HepG2 (cell line): ENCODE results near the gene CEP78. TPM values are rescaled to one million over a fixed set of nuclear protein-coding genes. Genes with fewer than 3 reads are reported as not detected.
A peak's percentile ranks its signal among the peaks of the same experiment; 100 is the strongest.

Source experiments
- CCDC6 ChIP-seq: sonication (generic); formaldehyde crosslinking; IDR thresholded peaks from 2 replicates; pipeline ENCODE4 v1.8.1; 2022; ENCODE audit warnings: mild to moderate bottlenecking, missing genetic modification reagents, moderate library complexity
- CEBPB ChIP-seq: IDR thresholded peaks from 2 replicates; pipeline ENCODE4 v1.6.1; 2011; ENCODE audit warnings: low read depth, low read length, improper control_type of control experiment, borderline replicate concordance
- KAT7 ChIP-seq: IDR thresholded peaks from 2 replicates; pipeline ENCODE4 v1.6.1; 2018; ENCODE audit warnings: borderline replicate concordance, missing compliant biosample characterization
- KLF16 ChIP-seq, 2 experiments: sonication (generic) in 1 of 2; formaldehyde crosslinking in 1 of 2; IDR thresholded peaks; 2 replicates each; pipeline versions ENCODE4 v1.6.1 to v1.8.0; 2016 to 2023; ENCODE audit warnings: missing genetic modification reagents in 2 of 2, missing compliant biosample characterization in 1 of 2
- KMT2B ChIP-seq: IDR thresholded peaks from 2 replicates; pipeline ENCODE4 v1.6.1; 2016; ENCODE audit warnings: missing genetic modification reagents, missing compliant biosample characterization
- LRRFIP1 ChIP-seq: sonication (generic); formaldehyde crosslinking; conservative IDR thresholded peaks from 2 replicates; pipeline ENCODE4 v1.4.0; 2020; ENCODE audit warnings: missing genetic modification reagents
- MATR3 ChIP-seq: sonication (generic); formaldehyde crosslinking; IDR thresholded peaks from 2 replicates; pipeline ENCODE4 v1.4.0; 2020; ENCODE audit warnings: missing genetic modification reagents
- MAX ChIP-seq: IDR thresholded peaks from 2 replicates; pipeline ENCODE4 v1.6.1; 2012; ENCODE audit warnings: inconsistent platforms
- NFE2L1 ChIP-seq: sonication (generic); formaldehyde crosslinking; IDR thresholded peaks from 2 replicates; pipeline ENCODE4 v1.4.0; 2020; ENCODE audit warnings: missing genetic modification reagents, mild to moderate bottlenecking, borderline replicate concordance
- TCF7 ChIP-seq: sonication (generic); IDR thresholded peaks from 2 replicates; pipeline ENCODE4 v1.6.1; 2016; ENCODE audit warnings: antibody characterized with exemption, low read depth
- XRCC5 ChIP-seq: fragments of 200-400 bp; formaldehyde crosslinking; optimal IDR thresholded peaks from 2 replicates; pipeline ENCODE3; 2017; ENCODE audit warnings: mild to moderate bottlenecking, low read length
- ZBTB42 ChIP-seq: sonication (generic); formaldehyde crosslinking; IDR thresholded peaks from 2 replicates; pipeline ENCODE4 v1.5.0; 2020; ENCODE audit warnings: mild to moderate bottlenecking, missing genetic modification reagents
- ZFP36 ChIP-seq: fragments of 150-350 bp; IDR thresholded peaks from 2 replicates; pipeline ENCODE4 v1.6.1; 2018; ENCODE audit warnings: borderline replicate concordance, low read length, low read depth; ENCODE audit not compliant: partially characterized antibody
- ZNF12 ChIP-seq: sonication (generic); formaldehyde crosslinking; IDR thresholded peaks from 2 replicates; pipeline ENCODE4 v1.5.0; 2020; ENCODE audit warnings: missing genetic modification reagents
- ZNF331 ChIP-seq: sonication (generic); formaldehyde crosslinking; IDR thresholded peaks from 2 replicates; pipeline ENCODE4 v1.4.0; 2020; ENCODE audit warnings: missing genetic modification reagents
- ZNF432 ChIP-seq: sonication (generic); formaldehyde crosslinking; IDR thresholded peaks from 2 replicates; pipeline ENCODE4 v1.5.0; 2020; ENCODE audit warnings: missing genetic modification reagents, mild to moderate bottlenecking, borderline replicate concordance
- ZNF441 ChIP-seq: sonication (generic); formaldehyde crosslinking; IDR thresholded peaks from 2 replicates; pipeline ENCODE4 v1.7.0; 2021; ENCODE audit warnings: missing genetic modification reagents, borderline replicate concordance
- ZNF780A ChIP-seq: sonication (generic); formaldehyde crosslinking; IDR thresholded peaks from 2 replicates; pipeline ENCODE4 v1.8.0; 2022; ENCODE audit warnings: mild to moderate bottlenecking, missing genetic modification reagents, moderate library complexity
- polyA plus RNA-seq, 8 experiments: library from polyadenylated mRNA; depleted of rRNA in 3 of 8; stranded (reverse) in 7 of 8; unstranded in 1 of 8; fragments of >200 nt; fragmentation: Illumina TruSeq in 4 of 8; extraction: Trizol in 4 of 8; gene quantifications; 2 replicates each; pipeline versions ENCODE4 v1.2.1 to v1.2.3, GENCODE V29; 2011 to 2016; ENCODE audit warnings: low read depth in 4 of 8, missing spikeins in 1 of 8, mixed read lengths in 1 of 8; ENCODE audit not compliant: insufficient read depth in 1 of 8
- total RNA-seq, 5 experiments: library from RNA; depleted of rRNA; stranded (reverse); fragments of >200 nt; fragmentation: Illumina TruSeq; extraction: Trizol; gene quantifications; 2 replicates each; pipeline ENCODE4 v1.2.3, GENCODE V29; 2016; ENCODE audit warnings: low read depth in 1 of 5
- TF ChIP-seq, protein P1 (sequence below): sonication (generic); formaldehyde crosslinking; IDR thresholded peaks from 2 replicates; pipeline ENCODE4 v1.4.0; 2020; ENCODE audit warnings: missing genetic modification reagents, borderline replicate concordance
- TF ChIP-seq, protein P2 (sequence below): sonication (generic); formaldehyde crosslinking; IDR thresholded peaks from 2 replicates; pipeline ENCODE4 v1.4.0; 2020; ENCODE audit warnings: missing genetic modification reagents
- TF ChIP-seq, protein P3 (sequence below): sonication (generic); formaldehyde crosslinking; IDR thresholded peaks from 2 replicates; pipeline ENCODE4 v1.8.1; 2023; ENCODE audit warnings: mild to moderate bottlenecking, missing genetic modification reagents

Gene CEP78
- total and polyA plus RNA-seq, 2 of the 13 experiments (the other 11 are each of a cell fraction or from before 2014, with no cell fraction given) = 5.1 to 30.8 TPM

DNA sequence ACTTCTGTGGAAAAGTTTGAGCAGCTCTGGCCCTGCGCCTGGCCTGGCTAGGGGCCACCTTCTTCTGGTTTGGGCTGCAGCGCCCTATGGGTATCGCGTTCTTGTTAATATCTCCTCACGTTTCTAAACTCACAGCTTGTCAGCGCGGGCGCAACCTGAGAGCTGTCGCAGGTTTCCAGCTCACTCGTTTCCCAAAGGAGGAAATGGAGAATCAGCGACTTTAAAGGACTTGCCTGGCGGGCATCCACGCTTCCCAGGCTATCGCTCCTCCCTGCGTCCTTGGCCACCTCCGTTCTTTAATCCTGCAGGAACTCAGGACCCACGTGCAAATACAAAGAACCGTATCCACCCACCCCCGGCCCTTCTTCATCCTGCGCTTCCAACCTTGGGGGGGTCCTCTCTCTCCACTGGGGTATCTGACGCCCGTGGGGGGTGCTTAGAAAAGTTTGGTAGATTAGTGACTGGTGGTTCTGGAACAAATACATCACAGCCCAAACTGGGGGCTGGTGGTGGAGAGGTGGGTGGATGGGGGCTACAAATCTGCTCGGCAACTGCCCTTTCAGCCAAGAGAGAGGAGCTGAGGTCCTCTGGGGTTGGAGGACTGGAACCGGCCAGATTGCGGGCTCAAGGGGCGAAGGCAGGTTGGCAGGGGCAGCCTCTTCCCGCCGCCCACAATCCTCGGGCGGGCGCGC, 60.5 kb downstream of the CEP78 start (continued):
- TF ChIP-seq XRCC5 (peak; percentile 17), LRRFIP1 (CRISPR knock-in tag) (no peak), NFE2L1 (no peak), CCDC6 (CRISPR knock-in tag) (peak; percentile 65; the same call in 1 of the 2 replicates), ZNF441 (CRISPR knock-in tag) (0 out of 2 replicates have a peak, but pooled peaks have one; percentile 17), ZNF432 (CRISPR knock-in tag) (no peak), MATR3 (CRISPR knock-in tag) (no peak), MAX (0 out of 2 replicates have a peak, but pooled peaks have one; percentile 13), ZNF331 (0 out of 2 replicates have a peak, but pooled peaks have one; percentile 13), ZBTB42 (CRISPR knock-in tag) (no peak), KAT7 (CRISPR knock-in tag) (peak; percentile 20), TCF7 (0 out of 2 replicates have a peak, but pooled peaks have one; percentile 3), ZNF12 (0 out of 2 replicates have a peak, but pooled peaks have one; percentile 7), KLF16 (CRISPR knock-in tag; IDR thresholded peaks at IDR 0.05) (peak in 1 of 2 experiments; percentile 67; a peak in 1 of 4 replicates), CEBPB (no peak), KMT2B (CRISPR knock-in tag) (no peak), ZNF780A (CRISPR knock-in tag) (0 out of 2 replicates have a peak, but pooled peaks have one; percentile 6), ZFP36 (no peak)
- TF ChIP-seq, protein P1, sequence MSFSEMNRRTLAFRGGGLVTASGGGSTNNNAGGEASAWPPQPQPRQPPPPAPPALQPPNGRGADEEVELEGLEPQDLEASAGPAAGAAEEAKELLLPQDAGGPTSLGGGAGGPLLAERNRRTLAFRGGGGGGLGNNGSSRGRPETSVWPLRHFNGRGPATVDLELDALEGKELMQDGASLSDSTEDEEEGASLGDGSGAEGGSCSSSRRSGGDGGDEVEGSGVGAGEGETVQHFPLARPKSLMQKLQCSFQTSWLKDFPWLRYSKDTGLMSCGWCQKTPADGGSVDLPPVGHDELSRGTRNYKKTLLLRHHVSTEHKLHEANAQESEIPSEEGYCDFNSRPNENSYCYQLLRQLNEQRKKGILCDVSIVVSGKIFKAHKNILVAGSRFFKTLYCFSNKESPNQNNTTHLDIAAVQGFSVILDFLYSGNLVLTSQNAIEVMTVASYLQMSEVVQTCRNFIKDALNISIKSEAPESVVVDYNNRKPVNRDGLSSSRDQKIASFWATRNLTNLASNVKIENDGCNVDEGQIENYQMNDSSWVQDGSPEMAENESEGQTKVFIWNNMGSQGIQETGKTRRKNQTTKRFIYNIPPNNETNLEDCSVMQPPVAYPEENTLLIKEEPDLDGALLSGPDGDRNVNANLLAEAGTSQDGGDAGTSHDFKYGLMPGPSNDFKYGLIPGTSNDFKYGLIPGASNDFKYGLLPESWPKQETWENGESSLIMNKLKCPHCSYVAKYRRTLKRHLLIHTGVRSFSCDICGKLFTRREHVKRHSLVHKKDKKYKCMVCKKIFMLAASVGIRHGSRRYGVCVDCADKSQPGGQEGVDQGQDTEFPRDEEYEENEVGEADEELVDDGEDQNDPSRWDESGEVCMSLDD (CRISPR knock-in tag) = 0 out of 2 replicates have a peak, but pooled peaks have one; percentile 8
- TF ChIP-seq, protein P2, sequence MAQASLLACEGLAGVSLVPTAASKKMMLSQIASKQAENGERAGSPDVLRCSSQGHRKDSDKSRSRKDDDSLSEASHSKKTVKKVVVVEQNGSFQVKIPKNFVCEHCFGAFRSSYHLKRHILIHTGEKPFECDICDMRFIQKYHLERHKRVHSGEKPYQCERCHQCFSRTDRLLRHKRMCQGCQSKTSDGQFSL (CRISPR knock-in tag) = no peak
- TF ChIP-seq, protein P3, sequence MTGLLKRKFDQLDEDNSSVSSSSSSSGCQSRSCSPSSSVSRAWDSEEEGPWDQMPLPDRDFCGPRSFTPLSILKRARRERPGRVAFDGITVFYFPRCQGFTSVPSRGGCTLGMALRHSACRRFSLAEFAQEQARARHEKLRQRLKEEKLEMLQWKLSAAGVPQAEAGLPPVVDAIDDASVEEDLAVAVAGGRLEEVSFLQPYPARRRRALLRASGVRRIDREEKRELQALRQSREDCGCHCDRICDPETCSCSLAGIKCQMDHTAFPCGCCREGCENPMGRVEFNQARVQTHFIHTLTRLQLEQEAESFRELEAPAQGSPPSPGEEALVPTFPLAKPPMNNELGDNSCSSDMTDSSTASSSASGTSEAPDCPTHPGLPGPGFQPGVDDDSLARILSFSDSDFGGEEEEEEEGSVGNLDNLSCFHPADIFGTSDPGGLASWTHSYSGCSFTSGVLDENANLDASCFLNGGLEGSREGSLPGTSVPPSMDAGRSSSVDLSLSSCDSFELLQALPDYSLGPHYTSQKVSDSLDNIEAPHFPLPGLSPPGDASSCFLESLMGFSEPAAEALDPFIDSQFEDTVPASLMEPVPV = 0 out of 2 replicates have a peak, but pooled peaks have one; percentile 27
